Lung (tissue), 12 donors: ENCODE results near the gene EPHA6. TPM values are rescaled to one million over a fixed set of nuclear protein-coding genes. Genes with fewer than 3 reads are reported as not detected.
A peak's percentile ranks its signal among the peaks of the same experiment; 100 is the strongest.
"Not testable (repeated sequence)": the region's sequence is repeated elsewhere in the genome, so short reads cannot be mapped to it uniquely, and the experiment has no call there.

Source experiments
- ATAC-seq: fragments of 200-7000 bp; cut with Tn5 transposase; one replicate; pipeline ENCODE4 v1.9.1; 2020; ENCODE audit warnings: moderate number of reproducible peaks; ENCODE audit not compliant: insufficient read depth, low FRiP score
- DNase-seq, 3 donors: peaks; one replicate each; pipeline ENCODE4 v3.0.0-alpha.2; 2013 to 2017
- H3K27ac ChIP-seq, 2 donors: one replicate each; pipeline ENCODE4 v1.5.1; 2013; ENCODE audit warnings: mild to moderate bottlenecking in 2 of 2, moderate library complexity in 2 of 2, control low read depth in 1 of 2, inconsistent platforms in 1 of 2, low read depth in 1 of 2, low read length in 1 of 2
- H3K27me3 ChIP-seq, 3 donors: one replicate each; pipeline ENCODE4 v1.5.1; 2013; ENCODE audit warnings: low read length in 2 of 3; ENCODE audit not compliant: control insufficient read depth in 3 of 3, insufficient read depth in 3 of 3
- H3K36me3 ChIP-seq, 4 donors: one replicate each; pipeline ENCODE4 v1.5.1; 2013; ENCODE audit warnings: low read length in 4 of 4, mild to moderate bottlenecking in 1 of 4, moderate library complexity in 1 of 4; ENCODE audit not compliant: control insufficient read depth in 4 of 4, insufficient read depth in 4 of 4
- H3K4me1 ChIP-seq, 5 donors: one replicate each; pipeline ENCODE4 v1.5.1; 2013; ENCODE audit warnings: low read length in 5 of 5, mild to moderate bottlenecking in 2 of 5, moderate library complexity in 1 of 5; ENCODE audit not compliant: control insufficient read depth in 5 of 5, insufficient read depth in 5 of 5
- H3K4me3 ChIP-seq: one replicate; pipeline ENCODE4 v1.5.1; 2013; ENCODE audit warnings: mild to moderate bottlenecking, control low read depth, moderate library complexity
- H3K9ac ChIP-seq, 2 donors: one replicate each; pipeline ENCODE4 v1.5.1; 2013; ENCODE audit warnings: low read length in 2 of 2, control low read depth in 1 of 2; ENCODE audit not compliant: insufficient read depth in 1 of 2
- H3K9me3 ChIP-seq, 4 donors: one replicate each; pipeline ENCODE4 v1.5.1; 2013; ENCODE audit warnings: low read length in 3 of 4, mild to moderate bottlenecking in 1 of 4, moderate library complexity in 1 of 4; ENCODE audit not compliant: control insufficient read depth in 4 of 4, insufficient read depth in 3 of 4
- CTCF ChIP-seq: IDR thresholded peaks from 2 replicates; pipeline ENCODE4 v1.5.1; 2012; ENCODE audit warnings: mild to moderate bottlenecking; ENCODE audit errors: control extremely low read depth, extremely low read depth
- WGBS, 2 donors: extraction: QIAGEN DNeasy Blood & Tissue Kit; methylation state at CpG; one replicate each; pipeline ENCODE4 v1.1.7; 2013; 5-methylcytosine and 5-hydroxymethylcytosine counted together
- polyA plus RNA-seq, 2 donors: library from polyadenylated mRNA; stranded (reverse); fragments of 200-250 nt; gene quantifications; one replicate each; pipeline ENCODE4 v1.2.1, GENCODE V29; 2013
- total RNA-seq, 2 donors: library from RNA; depleted of rRNA in 1 of 2; stranded (reverse); fragments of >200 nt in 1 of 2; gene quantifications; one replicate each; pipeline ENCODE4 v1.2.1, GENCODE V29; 2014 to 2021
- donor health status: control.
- donor health status: control.
- donor health status: Bipolar disorder and iron deficiency.
- donor health status: healthy.
- donor health status: DM: yes; HTN: yes; CAD: no.

EPHA6 gene
- total and polyA plus RNA-seq, 4 donors = 0.31 to 1.3 TPM; not detected in 2

GRCh38 chr3:97439373-97439772 lies 625.0 kb downstream of the EPHA6 start:
- no peak for TF ChIP-seq CTCF
- Histone ChIP-seq H3K4me1 (no peaks in the 10 kb centered on the region), H3K27ac (no peak overlapping the region), H3K27me3 (no peaks in the 10 kb centered on the region), H3K36me3 (no peaks in the 10 kb centered on the region), H3K9me3 (no peaks in the 10 kb centered on the region), H3K9ac (no peak overlapping the region), H3K4me3 (no peak overlapping the region)
- ATAC-seq (no peak), DNase-seq (no peak)
- 77 to 80% methylated on average over 1 of the region's 1 CpG for WGBS, 2 donors

- WGBS, 2 donors = 41 to 63% methylated on average over 1 of the region's 1 CpG
- H3K36me3 ChIP-seq = no peaks in the 10 kb centered on the region
Observed at GRCh38 chr3:97464035-97464434, 649.6 kb downstream of the EPHA6 start.

DNA sequence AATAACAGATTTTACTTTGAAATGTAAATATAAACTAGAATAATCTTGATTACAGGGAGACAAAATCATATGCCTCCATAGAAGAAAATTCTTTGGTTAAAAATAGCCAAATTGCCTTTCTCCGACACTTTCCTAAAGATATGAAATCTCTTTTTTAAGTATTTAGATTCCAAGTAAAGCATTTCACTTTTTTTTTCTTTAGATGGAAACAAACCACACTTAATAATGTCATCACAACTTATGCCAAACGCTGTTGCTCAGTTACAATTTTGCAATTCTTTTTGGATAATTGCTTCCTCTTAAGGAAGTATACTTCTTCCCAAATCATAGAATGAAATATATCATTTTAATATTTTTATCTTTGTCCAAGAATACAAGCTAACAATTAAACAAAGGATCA lies 656.1 kb downstream of the EPHA6 start:
- Histone ChIP-seq H3K27me3 (no peaks in the 10 kb centered on the region), H3K9ac (no peak overlapping the region), H3K4me1 (peaks cover 0 to 23% (median 0%) of the 10 kb centered on the region in 5 donors), H3K4me3 (no peak overlapping the region), H3K9me3 (no peaks in the 10 kb centered on the region), H3K36me3 (no peaks in the 10 kb centered on the region), H3K27ac (no peak overlapping the region)
- no peak for TF ChIP-seq CTCF
- ATAC-seq (no peak), DNase-seq (peak in 2 of 3 donors; percentile 92 to 95)
- 54 to 67% methylated on average over 2 of the region's 2 CpGs for WGBS, 2 donors

More at GRCh38 chr3:97464035-97464434, 649.6 kb downstream of the EPHA6 start:
- Histone ChIP-seq H3K27me3 (no peaks in the 10 kb centered on the region), H3K27ac (no peak overlapping the region), H3K9ac (no peak overlapping the region), H3K4me1 (peaks cover 0 to 3% (median 0%) of the 10 kb centered on the region in 5 donors), H3K9me3 (no peaks in the 10 kb centered on the region), H3K4me3 (no peak overlapping the region)
- no peak for DNase-seq
- ATAC-seq = no peak
- TF ChIP-seq CTCF = no peak

- no peak overlapping the region for H3K27ac ChIP-seq
- no peaks in the 10 kb centered on the region for H3K9me3 ChIP-seq
- H3K27me3 ChIP-seq = no peaks in the 10 kb centered on the region
- ATAC-seq (no peak), DNase-seq (no peak)
- peaks cover 0 to 8% (median 0%) of the 10 kb centered on the region in 5 donors for H3K4me1 ChIP-seq
- no peak overlapping the region for H3K4me3 ChIP-seq
- no peak for TF ChIP-seq CTCF
- no peak overlapping the region for H3K9ac ChIP-seq
- no peaks in the 10 kb centered on the region for H3K36me3 ChIP-seq
Observed at GRCh38 chr3:97479740-97480139, 665.3 kb downstream of the EPHA6 start.

DNA sequence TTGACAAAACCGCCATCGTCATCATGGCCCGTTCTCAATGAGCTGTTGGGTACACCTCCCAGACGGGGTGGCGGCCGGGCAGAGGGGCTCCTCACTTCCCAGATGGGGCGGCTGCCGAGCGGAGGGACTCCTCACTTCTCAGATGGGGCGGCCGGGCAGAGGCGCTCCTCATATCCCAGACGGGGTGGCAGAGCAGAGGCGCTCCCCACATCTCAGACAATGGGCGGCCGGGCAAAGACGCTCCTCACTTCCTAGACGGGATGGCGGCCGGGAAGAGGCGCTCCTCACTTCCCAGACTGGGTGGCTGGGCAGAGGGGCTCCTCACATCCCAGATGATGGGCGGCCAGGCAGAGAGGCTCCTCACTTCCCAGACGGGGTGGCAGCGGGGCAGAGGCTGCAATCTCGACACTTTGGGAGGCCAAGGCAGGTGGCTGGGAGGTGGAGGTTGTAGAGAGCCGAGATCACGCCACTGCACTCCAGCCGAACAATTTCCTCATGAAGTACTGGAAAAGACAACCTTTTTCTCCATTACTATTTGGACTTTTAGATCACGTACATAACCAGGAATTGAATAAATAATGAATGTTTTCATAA lies 666.4 kb downstream of the EPHA6 start:
- DNase-seq, H3K27me3 ChIP-seq: not testable (repeated sequence)
- WGBS, 2 donors = 90 to 94% methylated on average over 25 to 28 of the region's 29 CpGs

More for the DNA sequence above, 666.4 kb downstream of the EPHA6 start:
- not testable (repeated sequence) for H3K9me3 ChIP-seq, H3K4me1 ChIP-seq, H3K4me3 ChIP-seq, H3K36me3 ChIP-seq, H3K27ac ChIP-seq, ATAC-seq, H3K9ac ChIP-seq
